Measurements from ENCODE around the gene KDF1.

KDF1 gene

DNA sequence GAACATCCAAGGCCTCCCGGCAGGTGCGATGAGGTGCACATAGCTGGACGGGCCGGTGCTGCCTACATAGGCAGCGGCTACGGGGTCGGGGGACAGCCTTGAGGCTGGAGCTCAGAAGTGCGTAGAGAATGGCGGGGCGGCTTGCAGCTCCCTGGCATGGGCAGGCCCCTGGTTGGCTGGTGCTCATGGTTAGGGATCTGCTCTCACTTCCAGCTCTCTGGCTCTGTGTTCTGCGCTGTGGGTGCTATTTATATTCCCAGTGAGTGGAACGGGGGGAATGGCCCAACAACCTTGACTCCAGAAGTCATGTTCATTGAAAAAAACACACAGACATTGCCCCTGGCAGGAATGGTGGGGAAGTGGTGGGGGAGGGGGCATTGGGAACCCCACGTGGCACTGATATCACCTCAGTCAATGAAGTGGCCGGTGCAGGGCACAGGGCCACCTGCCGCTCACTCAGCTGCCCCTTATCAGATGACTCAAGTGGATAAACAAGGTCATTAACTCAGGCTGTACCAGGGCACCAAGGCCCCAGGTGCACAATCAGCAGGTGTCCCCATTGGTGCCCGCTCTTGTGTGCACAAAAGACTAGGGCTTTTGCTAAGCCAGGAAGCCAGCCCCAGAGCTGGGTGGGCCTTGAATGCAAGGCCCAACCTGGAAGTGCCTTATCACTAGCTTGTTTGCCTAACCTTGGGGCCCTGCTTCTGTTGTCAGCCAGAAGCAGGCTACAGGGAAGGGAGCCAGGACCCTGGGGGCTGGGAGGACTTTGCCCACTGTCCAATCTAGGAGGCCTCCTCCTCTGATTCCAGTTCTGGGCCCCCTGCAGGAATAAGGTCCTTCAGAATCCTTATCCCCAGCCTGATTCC lies 46.3 kb downstream of the KDF1 start, which contains the start of gene NR0B2:
NR0B2 (minus strand) TSS at position 222 of the 866 bp plus-strand sequence; CDS start at position 187, 35 bp downstream.
- no peak for DNase-seq

DNA sequence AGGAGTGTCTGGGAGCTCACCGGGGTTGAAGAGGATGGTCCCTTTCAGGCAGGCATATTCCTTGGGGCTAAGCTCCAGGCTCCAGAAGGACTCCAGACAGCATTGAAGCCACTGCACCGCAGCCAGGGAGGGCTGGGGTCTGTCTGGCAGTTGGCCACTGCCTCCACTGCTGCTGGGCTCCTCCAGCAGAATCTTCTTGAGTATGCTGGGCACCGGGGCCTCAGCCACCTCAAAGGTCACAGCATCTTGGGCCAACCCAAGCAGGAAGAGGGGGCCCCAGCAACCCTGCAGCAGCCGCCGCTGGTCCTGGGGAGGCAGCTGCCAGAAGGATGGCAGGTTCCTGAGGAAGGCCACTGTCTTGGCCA lies 46.9 kb downstream of the KDF1 start:
- no peak for DNase-seq

DNA sequence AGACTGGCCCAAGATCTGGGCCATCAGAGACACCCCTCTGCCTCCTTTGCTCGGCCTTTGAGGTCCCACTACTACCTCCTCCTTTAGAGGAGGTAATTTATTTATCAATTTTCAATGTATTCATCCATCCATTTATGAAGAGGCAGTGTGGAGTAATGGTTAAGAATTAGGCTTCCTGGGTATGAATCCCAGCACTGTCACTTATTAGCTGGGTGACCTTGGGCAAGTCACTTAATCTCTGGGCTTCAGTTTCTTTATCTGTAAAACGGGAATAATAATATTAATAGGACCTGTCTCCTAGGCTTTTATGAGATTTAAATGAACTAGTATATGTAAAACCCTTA lies 48.1 kb downstream of the KDF1 start:
- no peak for DNase-seq

DNA sequence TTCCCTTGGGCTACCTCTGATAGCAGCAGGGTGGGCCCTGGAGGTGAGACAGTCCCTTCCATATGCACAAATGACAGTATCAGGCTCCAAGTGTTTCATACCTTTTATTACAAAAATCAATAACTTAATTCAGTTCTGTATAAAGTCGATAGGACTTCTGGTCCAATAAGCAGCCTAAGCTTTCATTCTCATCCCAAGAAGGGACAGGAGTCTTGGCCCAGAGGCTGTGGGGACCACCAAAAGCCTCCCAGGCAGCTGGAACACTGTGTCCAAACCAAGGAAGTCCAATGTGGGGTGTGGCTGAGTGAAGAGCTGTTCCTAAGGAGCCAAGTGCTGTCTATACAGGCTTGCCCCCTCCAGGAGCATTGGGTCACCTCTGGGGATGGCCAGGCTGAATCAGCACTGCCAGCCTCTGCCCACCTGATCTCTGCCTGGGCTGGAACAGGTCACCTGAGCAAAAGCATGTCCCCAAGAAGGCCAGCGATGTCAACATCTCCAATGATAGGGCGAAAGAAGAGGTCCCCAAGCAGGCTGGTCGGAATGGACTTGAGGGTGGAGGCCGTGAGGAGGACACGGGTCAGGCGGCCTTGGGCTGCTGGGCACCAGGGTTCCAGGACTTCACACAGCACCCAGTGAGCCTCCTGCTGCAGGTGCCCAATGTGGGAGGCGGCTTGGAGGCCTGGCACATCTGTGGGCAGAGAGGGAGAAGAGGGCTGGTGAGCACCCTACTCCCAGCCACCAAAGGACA lies 48.7 kb downstream of the KDF1 start:
- no peak for DNase-seq

DNA sequence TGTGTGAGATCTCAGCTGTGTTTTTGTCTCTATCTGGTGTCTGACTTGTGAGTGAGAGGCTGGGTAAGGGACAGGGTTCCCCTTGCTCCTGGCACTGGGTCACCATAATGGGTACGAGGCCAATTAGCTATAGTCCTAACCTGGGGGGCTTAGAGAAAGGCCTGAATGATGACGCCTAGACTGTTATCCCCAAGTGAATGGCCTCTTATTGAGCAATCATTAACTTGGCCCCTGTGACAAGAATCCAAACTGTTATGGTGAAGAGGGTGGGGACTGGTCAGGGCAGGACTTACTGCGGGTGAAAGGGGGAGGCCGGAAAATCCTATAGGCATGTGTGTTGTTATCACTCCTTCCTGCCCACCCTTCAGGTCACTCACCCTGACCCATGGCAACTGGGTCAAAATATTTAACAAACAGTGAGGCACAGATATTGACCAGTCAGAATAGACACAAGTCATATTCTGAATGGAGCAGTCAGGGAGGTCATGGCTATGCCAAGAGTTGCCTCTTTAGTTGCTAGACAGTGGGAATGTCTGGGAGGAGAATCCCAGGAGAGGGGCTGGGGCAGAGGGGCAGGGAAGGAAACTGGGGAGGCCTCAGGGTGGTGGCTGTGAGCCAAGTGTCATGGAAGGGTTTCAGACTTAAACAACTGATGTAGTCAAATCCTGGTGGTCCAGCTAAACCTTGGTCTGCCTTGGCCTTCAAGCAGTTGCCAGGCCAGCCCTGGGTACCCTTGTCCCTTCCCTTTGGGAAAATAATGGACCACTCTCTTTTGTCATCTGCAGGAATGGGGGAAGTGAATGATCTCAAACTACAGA lies 49.7 kb downstream of the KDF1 start:
- DNase-seq = no peak

DNA sequence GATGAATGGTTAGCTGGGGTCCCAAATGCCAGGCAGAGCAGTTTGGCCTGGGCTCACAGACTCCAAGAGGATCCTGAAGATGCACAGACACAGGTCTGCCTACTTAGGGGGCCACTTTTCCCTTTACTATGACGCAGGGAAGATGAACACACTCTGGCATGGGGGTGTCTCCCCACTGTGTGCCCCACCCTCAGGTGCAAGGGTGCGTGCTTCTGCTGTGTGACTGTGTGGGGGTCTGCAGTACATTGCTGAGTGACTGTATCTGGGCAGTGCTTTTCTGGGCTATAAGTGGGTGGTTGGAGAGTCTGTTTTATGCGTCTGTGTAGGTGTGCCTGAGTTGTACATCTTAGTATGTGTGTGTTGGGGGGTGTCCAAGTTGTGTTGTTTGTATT lies 50.3 kb downstream of the KDF1 start:
- no peak for DNase-seq

DNA sequence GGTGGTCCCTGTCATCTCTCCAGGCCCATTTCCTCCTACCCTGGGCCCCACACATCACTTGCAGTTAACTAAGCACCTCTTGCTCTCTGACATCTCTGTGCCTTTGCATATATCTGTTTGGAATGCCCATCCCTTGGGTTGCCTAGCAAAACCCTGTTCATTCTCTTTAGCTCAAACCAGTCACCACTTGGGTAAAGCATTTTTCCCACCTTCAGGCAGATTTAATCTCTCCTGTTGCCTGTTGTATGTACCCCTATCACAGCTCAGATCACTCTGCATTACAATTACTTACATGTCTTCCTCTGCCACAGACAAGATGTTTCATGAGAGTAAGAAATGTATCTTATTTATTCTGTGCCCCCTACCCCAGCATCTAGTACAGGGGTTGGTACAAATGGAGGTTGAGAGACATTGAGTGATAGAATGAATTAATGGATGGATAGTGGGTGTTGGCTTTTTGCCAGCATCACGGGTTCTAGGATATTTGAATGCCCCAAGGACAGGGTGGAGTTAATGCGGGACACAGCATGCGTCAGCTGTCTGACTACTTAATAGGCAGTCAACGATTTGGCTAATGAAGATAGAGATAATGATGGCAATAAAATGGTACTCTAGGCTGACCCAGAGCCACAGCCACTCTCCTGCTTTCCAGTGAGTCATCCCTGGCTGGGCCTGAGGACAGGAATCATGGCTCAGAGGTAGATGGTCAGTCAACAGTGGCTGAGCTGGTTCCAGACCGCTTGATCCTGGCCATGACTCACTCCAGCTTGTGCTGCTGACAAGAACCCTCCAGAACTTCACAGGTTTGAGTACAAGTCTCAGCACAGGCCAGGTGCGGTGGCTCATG lies 53.0 kb downstream of the KDF1 start:
- no peak for DNase-seq

DNA sequence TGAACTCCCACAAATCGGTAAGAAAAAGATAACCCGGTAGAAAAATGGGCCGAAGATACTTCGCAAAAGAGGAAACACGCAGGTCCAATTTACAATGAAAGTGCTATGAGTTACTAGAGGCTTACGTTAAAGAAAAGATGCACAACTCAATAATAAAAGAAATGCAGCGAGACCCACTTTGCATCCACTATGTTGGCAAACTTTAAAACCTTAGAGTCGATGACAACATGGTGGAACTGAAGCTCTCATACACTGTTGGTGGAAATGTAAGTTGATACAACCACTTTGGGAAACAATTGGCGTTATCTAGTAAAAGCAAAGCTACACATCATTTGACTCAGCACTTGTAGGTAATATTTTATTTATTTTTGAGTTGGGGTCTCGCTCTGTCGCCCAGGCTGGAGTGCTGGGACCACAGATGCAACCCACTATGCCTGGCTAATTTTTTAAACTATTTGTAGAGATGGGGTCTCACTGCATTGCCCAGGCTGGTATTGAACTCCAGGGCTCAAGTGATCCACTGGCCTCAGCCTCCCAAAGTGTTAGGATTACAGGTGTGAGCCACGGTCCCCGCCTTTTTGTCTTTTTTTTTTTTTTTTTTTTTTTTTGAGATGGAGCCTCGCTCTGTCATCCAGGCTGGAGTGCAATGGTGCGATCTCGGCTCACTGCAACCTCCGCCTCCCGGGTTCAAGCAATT lies 59.3 kb downstream of the KDF1 start:
- DNase-seq = no peak

DNA sequence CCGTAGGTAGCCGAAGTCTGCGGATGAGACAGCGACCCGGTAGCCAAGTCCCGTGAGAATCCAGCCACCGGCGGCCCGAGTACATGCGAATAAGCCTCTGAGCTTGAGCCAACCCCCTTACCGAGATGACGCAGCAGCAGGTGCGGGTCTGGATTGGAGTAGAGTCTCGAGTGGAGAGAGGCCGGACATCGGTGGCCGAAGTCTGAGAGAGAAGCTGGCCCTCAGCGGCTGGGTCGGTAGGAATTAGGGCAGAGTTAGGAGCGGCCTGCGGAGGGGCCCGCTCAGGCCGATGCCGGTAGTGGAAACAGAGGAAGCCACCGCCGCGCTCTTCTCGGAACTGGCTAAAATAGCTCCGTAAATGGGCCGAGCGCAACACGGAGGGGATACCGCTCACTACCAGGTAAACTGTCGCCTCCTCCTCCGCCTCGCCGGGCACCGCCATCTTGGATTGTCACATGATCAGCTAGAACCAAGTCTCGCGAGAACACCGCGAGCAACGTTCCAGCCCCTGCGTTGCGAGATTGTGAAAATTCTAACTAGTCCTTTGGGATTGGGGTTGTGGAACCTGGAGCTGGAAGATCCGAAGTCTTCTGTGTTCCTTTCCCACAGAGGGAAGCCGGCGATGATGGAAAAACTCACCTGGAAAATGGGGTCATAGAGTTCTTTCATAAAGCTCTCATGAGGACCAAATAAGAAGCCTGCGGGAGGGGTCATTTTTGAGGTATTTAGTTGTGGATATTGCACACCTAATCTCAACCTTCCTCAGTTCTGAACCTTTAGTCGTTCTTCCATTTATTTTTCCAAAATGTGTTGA lies 60.1 kb downstream of the KDF1 start, which contains the start of gene GPATCH3:
GPATCH3 (minus strand) TSS at position 467 of the 814 bp plus-strand sequence; CDS start at position 442, 25 bp downstream.
- DNase-seq = peak; percentile 90 to 92
